Measurements from ENCODE around the gene SIPA1L2.

DNA sequence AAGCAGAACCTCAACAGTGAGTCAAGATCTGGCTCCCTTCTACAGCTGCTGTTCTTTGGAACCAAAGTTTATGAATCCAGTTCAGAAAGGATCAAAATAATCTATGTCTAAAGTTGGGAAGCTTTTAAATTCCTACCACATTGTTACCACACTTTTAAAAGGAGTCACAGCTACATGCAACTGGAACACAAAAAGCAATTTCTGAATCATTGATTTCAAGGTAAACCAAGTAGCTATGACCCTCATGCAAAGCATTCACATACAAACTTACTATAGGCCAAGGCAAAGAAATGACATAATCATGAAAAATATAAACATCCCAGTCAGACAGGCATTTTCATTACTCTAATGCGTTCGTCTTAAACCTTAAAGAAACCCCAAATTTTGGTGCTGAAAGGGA is 3.5 kb downstream of the SIPA1L2 start:
- TF ChIP-seq, protein P1, sequence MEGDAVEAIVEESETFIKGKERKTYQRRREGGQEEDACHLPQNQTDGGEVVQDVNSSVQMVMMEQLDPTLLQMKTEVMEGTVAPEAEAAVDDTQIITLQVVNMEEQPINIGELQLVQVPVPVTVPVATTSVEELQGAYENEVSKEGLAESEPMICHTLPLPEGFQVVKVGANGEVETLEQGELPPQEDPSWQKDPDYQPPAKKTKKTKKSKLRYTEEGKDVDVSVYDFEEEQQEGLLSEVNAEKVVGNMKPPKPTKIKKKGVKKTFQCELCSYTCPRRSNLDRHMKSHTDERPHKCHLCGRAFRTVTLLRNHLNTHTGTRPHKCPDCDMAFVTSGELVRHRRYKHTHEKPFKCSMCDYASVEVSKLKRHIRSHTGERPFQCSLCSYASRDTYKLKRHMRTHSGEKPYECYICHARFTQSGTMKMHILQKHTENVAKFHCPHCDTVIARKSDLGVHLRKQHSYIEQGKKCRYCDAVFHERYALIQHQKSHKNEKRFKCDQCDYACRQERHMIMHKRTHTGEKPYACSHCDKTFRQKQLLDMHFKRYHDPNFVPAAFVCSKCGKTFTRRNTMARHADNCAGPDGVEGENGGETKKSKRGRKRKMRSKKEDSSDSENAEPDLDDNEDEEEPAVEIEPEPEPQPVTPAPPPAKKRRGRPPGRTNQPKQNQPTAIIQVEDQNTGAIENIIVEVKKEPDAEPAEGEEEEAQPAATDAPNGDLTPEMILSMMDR (IDR thresholded peaks at IDR 0.05 in 2 of 3, conservative IDR thresholded peaks at IDR 0.05 in 1 of 3; ENCODE audit: control insufficient read depth in 2 of 3, extremely low read depth in 1 of 3, insufficient read depth in 1 of 3, low read depth in 3 of 3, low read length in 3 of 3): no peak
- no peak for TF ChIP-seq EZH2 (IDR thresholded peaks at IDR 0.05; ENCODE audit: borderline replicate concordance, control insufficient read depth, low read depth, low read length)
- no peak for TF ChIP-seq POLR2A (IDR thresholded peaks at IDR 0.05; ENCODE audit: low read depth, low read length)
- TF ChIP-seq NRF1 (conservative IDR thresholded peaks at IDR 0.05; ENCODE audit: low read depth, low read length): no peak

All from GM12878 (cell line).